EH (cell line): Measurements from ENCODE around the gene DENND5B.
"Not testable (repeated sequence)": the region's sequence is repeated elsewhere in the genome, so short reads cannot be mapped to it uniquely, and the experiment has no call there.

Experiments
- DNase-seq: peaks from one replicate; pipeline ENCODE4 v3.0.0-alpha.2; 2015; ENCODE audit warnings: low read depth

DENND5B gene

DNA sequence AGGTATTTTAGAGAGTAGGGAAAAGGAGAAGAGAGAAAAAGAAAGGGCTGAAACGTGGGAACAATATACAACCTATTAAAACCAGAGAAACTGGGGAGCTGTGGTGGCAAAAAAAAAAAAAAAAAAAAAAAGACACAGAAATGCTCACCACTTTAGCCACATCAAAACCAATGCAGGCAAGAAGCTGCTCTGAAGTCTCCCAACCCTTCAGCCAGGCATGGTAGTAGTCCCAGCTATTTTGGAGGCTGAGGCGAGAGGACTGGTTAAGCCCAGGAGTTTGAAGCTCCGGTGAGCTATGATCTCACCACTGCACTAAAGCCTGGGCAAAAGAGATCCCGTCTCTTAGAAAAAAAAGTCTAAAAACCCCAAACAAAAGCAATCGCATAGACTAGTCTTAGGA, 33.2 kb downstream of the DENND5B start:
- no peak for DNase-seq

DNA sequence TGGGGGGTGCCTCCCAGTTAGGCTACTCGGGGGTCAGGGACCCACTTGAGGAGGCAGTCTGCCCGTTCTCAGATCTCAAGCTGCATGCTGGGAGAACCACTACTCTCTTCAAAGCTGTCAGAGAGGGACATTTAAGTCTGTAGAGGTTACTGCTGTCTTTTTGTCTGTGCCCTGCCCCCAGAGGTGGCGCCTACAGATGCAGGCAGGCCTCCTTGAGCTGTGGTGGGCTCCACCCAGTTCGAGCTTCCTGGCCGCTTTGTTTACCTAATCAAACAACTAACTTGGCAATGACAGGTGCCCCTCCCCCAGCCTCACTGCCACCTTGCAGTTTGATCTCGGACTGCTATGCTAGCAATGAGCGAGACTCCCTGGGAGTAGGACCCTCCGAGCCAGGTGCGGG, 35.5 kb downstream of the DENND5B start:
- not testable (repeated sequence) for DNase-seq

DNA sequence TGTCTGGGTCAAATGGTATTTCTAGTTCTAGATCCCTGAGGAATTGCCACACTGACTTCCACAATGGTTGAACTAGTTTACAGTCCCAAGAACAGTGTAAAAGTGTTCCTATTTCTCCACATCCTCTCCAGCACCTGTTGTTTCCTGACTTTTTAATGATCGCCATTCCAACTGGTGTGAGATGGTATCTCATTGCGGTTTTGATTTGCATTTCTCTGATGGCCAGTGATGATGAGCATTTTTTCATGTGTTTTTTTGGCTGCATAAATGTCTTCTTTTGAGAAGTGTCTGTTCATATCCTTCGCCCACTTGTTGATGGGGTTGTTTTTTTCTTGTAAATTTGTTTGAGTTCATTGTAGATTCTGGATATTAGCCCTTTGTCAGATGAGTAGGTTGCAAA, 40.3 kb downstream of the DENND5B start:
- DNase-seq, result not testable (repeated sequence)

DNA sequence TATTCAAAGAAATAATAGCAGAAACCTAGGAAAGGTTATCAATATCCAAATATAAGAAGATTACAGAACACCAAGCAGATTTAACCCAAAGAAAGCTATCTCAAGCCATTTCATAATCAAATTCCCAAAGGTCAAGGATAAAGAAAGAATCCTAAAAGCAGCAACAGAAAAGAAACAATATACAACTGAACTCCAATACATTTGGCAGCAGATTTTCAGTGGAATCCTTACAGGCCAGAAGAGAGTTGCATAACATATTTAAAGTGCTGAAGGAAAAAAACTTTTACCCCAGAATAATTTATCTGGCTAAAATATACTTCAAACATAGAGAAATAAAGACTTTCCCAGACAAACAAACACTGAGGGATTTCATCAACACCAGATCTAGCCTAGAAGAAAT, 54.3 kb downstream of the DENND5B start:
- no peak for DNase-seq

DNA sequence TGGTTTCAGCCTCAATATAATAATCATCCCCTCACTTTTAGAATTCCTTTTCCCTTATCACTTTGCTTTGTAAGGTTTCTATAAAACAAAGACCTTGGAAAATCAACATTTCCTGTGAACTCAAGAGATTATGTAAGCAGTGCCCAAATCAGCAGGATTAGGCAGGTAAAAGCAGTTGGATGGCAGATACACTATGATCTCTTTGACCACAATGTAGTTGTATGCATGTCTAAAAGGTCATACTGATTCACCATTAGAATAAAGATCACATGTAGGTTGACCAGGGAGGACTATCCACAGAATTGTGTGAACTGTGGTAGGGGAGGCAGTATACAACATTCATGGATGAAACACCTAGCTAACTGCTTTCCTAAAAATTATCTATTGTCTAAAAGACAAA, 57.5 kb downstream of the DENND5B start:
- DNase-seq, result no peak

DNA sequence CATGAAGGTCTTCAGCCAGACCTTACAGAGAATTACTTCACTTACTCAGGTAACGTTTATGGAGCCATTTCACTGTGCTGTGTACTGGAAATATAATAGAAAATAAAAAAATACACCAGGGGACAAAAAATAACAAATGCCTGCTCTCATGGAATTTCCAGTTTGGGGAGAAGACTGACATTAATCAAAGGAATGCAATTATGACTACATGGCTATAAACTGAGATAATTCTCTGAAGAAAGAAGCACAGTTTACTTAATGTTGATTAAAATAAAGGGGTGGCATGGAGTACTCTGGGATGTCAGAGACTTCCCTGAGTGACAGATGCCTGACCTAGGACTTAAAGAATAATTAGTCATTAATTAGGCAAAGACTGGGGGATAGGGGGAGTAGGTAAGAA, 59.0 kb downstream of the DENND5B start:
- peak; percentile 59 for DNase-seq

DNA sequence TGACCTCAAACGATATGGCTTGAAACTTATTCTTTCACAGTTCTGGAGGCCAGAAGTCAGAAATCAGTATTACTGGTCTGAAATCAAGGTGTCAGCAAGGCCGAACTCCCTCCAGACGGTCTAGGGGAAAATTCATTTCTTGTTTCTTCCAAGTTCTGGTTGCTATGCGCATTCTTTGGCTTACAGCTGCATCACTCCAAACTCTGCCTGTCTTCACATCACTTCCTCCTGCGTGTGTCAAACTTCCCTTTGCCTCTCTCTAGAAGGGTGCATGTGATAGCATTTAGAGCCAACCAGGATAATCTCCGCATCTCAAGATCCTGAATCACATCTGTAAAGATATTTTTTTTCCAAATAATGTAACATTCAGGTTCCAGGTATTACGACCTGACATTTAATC, 62.8 kb downstream of the DENND5B start:
- DNase-seq, result no peak

DNA sequence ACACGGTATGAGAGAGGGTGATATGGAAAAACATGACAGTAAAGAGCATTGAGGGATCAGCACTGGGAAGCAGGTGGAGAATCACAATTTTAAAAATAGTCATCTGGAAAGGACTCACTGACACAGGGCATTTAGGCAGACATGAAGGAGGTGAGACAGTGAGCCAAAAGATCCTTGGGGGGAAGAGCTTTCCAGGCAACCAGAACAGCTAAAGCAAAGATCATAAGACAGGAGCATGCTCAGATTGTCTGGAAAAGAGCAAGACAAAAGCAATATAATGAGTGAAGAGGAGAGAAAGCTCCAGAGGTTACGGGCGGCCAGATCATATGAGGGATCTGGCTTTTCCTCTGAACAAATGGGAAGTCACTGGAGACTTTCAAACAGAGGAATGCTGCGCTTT, 63.9 kb downstream of the DENND5B start:
- no peak for DNase-seq

DNA sequence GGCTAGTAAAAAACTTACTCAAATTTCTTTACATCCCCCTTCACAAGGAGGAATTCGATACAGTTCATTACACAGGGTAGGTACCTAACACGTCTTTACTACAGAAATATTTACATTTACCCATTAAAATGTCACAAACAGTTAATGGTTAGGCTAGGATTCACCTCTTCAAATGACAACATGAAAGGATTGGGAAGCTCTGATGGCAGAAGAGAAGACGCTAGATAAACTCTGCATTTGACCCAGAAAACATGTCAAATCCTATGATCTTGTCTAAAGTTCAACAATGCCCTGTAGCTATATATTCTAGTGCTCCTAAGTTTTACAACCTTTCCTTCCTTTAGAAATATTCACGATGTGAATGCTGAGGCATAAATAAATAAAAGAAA, 64.8 kb downstream of the DENND5B start:
- DNase-seq, result no peak

DNA sequence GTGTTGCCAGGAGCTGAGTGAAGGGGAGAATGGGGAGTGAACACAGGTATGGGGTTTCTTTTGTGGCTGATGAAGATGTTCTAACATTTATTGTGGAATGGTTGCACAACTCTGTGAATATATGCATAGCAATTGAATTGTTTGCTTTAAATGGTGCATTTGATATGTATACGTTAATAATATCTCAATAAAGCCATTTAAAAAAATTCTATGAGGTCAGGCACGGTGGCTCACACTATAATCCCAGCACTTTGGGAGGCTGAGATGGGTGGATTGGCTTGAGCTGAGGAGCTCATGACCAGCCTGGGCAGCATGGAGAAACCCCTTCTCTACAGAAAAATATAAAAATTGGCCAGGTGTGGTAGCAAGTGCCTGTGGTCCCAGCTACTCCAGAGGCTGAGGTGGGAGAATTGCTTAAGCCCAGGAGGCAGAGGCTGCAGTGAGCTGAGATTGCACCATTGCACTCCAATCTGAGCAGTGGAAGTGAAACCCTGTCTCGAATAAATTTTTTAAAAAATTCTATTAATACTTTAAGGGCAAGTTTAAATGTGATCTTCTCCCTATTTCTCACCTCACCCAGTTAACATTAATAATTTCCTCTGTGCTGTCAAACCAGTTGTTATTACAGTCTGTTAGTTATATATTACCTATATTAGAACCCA, 65.3 kb downstream of the DENND5B start:
- no peak for DNase-seq

DNA sequence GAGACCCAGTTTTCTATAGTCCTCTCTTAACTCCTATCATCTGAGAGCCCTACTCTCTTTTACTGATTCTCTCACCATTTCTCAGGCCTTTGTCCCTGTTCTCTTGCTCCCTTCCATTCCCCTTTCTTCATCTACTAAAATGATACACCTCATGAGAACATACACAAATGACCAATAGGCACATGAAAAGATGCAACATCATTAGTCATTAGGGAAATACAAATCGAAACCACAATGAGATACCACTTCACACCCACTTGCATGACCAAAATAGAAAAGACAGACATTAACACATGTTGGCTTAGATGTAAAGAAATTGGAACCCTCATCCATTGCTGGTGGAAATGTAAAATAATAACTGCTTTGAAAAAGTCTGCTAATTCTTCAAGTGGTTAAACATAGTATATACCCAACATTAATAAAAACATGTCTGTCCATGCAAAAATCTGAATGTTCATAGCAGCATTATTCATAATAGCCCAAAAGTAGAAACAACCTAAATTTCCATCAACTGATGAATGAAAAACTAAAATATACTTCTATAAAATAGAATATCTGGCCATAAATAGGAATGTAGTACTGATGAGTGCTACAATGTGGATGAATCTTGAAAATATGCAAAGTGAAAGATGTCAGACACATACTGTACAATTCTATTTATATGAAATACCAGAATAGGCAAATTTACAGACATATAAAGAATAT, 66.0 kb downstream of the DENND5B start:
- peak; percentile 62 for DNase-seq

DNA sequence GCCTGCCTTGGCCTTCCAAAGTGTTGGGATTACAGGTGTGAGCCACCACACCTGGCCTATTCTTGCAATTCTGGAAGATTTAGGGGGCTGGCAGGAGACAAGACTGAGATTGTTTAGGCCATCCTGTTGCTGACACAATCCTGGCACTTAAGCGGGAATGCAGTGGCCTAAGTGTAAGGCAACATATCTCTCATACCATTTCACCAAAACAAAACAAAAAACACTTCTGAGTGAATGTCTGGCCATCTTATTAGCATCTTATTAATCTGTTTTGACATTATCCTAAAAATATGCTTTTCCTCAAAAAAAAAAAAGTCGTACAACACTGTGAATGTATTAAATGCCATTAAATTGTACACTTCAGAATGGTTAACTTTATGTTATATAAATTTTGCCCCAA, 67.6 kb downstream of the DENND5B start:
- DNase-seq, result peak; percentile 53

DNA sequence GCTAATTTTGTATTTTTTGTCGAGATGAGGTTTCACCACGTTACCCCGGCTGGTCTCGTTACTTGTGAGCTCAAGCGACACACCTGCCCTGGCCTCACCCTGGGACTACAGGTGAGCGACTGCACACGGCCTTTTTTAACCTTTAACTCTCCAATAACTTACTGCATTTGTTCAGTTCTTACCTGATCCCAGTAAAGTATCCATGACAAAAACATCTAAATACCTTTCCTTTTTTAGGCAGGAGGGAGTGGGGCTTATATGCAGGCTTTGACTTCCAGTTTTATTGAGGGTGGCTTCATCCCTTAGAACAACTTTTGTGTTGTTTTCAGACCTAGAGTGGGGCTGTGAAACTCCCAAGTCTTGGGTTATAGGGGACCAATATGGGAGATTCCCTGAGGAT, 68.3 kb downstream of the DENND5B start:
- no peak for DNase-seq

DNA sequence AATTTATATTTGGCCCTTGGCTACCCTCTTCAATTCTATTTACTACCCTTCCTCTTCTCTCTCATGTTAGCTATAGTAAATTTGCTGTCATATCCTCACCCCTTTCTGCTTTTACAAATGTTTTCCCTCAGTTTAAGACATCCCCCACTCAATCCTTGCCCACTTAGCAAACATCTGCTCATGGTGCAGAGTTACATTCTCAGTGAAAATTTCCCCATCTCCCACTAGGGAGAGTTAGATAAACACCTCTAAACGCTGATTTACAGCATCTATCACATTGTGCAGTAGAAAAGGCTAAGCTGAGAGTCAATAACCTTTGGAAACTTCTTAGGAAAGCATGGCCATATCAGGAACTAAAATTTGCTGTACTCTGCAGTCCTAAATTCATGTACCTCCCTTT, 69.0 kb downstream of the DENND5B start:
- no peak for DNase-seq

DNA sequence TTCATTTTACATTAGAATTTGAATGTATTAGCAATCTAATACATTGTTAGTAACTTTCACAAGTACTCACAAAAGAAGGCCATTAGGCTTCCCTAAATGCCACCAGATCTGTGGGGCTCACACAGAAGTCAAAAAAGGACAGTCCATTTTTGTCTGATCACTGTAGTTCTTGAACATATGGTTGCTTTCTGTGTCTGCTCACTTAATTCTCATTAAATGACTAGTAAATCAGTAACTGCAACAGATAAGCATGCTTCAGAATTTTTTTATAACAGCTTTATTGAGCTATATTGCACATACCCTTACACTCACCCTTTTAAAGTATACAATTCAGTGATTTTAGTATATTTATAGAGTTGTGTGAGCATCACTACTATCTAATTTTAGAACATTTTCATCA, 71.4 kb downstream of the DENND5B start:
- DNase-seq, result peak; percentile 64

DNA sequence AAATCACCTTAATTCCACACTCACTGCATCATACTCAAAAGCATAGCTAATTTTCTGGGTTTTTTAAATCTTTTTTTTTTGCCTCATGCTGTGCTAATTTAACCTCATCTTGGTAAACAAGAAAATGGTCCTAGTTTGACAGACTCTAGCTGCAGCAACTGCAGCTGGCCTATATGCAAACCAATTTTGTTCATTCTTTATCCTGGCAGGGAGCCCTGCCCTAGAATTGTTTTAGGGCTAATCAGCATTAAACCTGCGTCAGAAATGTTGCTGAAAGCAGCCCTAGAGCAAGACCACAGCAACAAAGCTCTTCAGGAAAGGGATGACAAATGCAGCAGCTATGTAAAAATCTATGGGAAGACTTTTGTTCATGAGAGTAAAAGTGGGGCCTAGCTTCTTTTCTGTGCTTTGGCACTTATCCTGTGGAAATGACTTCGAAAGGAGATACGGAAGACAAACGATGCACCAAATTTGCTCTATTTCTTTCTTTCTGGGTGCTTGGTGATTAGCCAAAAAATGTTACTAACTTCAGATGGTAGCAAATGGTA, 72.2 kb downstream of the DENND5B start:
- DNase-seq, result peak; percentile 100

DNA sequence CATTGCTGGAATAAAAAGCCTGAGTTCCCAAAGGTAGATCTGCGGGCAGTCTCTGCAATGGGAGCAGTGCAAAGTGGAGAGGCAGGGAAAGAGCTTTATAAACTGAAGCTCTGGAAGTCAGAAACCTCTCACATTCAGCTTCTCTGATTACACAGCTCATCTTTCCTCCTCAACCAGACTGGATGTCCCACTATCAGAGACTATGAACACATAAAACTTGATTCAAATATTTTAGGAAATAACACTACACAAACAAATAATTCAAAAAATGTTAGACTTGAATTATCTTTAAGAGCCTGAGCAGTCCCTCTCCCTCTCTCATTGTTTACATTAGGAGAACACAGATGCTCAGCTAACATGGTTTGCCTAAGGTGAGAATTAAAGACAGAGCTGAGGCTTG, 72.9 kb downstream of the DENND5B start:
- DNase-seq, result peak; percentile 73

DNA sequence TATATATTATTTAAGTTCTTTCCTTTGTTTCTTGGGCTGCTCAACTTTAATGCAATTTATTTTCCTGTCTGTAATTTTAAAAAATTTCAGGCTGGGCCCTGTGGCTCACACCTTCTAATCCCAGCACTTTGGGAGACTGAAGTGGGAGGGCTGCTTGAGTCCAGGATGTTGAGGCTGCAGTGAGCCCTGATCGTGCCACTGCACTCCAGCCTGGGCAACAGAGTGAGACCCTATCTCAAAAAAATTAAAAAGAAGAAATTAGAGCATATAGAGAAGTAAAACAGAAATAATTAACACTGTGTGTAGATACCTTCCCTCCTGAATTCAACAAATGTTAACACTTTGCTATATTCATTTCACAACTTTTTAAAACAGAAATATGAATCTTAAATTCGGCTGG, 74.2 kb downstream of the DENND5B start:
- DNase-seq, result no peak

DNA sequence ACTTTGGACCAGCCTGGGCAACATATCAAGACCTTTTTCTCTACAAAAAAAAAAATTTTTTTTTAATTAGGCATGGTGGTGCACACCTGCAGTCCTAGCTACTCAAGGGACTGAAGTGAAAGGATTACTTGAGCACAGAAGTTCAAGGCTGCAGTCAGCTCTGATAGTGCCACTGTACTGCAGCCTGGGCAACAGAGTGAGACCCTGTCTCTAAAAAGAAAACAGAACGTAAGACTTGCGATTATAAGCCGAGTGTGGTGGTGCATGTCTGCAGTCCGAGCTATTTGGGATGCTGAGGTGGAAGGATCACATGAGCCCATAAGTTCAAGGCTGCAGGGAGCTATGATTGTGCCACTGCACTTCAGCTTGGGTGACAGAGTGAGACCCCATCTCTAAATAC, 76.0 kb downstream of the DENND5B start:
- no peak for DNase-seq

DNA sequence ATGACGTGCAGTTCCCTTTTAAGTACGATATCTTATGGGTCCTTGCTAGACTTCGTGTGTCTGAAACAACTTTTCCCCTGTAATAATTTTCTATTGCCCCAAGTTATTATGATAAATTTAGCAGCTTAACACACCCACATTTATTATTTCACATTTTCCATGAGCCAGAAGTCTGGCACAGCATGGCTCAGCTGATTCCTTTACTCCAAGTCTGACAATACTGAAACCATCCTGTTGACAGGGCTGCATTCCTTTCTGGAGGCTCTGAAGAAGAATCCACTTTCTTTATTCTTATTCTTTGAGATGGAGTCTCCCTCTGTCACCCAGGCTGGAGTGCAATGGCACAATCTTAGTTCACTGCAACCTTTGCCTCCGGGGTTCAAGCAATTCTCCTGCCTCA, 80.9 kb downstream of the DENND5B start:
- peak; percentile 22 for DNase-seq

DNA sequence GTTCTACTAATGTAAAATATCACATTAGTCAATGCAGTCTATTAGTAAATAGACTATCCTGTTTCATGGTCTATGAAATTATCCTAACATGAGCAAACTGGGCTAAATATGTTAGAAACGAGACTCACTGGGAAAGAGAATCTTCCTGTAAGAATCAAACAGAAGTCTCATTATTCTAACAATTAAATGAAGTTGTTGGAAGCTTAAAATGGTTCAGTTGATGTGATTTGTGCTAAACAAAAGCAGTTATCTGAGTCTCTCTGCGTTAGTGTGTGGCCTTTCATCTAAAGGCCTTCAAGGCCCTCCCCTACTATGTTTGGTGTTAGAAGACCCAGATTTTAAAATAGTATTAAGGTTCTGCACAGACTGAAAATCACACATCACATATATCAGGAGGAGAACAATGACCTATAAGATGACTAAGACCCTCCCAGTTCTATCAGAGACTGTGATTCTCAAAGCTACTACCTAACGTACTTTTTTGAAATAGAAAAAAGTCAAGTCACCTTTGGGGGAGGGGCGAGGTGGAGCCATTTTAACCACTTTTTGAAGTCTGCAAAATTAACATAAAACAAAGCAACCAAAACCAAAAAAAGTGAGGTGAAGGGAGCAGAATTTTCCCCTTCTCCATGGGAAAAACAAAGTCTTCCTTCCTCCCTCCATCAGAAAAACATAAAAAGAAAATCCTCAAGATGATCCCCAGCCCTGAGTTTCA, 82.3 kb downstream of the DENND5B start:
- DNase-seq, result no peak

DNA sequence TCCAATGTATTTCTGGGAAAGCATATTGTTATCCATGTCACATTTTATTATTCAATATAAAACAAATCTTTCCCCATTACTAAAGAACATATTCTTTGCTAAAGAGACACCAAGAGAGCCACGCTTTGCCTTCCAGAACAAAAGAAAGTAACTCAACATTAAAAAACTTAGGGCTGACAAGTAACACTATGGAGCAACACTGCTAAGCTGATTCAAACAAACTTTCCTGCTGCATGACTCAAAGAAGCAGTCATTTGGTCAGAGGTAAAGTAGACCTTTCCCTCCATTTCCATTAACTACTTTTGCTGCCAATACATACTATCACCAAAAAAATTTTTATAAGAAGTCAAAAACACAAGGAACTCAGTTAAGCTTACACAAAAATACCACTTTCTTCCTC, 83.0 kb downstream of the DENND5B start:
- peak; percentile 26 for DNase-seq
